ENCODE data around the gene COG6.

- TF ChIP-seq CTCF (IDR thresholded peaks at IDR 0.05): no peak
- no peak for TF ChIP-seq POLR2A (IDR thresholded peaks at IDR 0.05)
These were observed 9.3 kb upstream of the COG6 start for GRCh38 chr13:39646122-39646521.

Data from testis (tissue), 2 donors.